ENCODE measurements around the gene NLGN4Y.

Gene NLGN4Y

DNA sequence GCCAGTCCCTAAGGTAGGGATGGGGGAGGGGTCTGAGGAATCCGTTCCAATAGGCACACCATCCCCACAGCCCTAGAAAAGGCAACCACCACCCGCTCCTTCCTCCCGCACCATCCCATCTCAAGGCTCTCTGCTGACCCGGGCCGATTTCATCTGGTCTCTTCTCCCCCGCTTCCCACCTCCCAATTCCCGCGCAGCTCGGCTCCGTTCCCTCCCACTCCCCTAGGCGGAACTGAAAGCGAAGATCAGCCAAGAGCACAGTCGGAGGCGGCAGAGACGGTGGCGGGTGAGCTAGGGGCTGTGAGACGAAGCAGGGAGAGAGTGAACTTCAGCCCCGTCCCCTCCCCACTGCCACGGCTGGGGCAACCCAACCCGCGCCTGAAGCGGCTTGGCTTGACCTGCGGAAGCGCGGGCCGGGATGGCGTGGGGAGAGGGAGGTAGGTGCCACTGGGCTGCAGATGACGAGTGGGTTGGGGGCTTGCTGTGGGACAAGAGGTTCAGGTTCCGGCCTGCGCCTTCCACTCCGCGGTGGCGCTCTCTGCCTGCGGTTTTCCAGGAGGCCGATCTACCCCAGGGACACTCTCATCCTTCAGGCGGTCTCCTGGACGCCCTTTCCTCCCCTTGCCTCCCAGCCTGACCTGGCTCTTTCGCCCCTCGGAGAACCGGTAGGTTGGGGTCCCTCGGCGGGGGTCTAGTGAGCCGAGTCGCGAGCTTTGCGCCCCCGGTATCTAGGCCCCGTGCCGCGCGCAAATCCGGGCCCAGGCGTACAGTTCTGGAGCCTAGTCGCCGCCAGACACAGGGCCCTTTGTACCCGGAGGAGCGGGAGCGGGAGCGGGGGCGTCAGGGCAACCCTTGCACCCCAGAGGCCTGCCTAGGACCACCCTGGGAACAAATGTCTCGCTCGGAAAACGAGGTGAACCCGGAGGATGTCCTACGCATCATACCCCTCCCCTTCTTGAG lies at the start of gene NLGN4Y:
Gene NLGN4Y, plus strand, starts transcription at position 258 of the 960 bp plus-strand sequence. CDS start 97,591 bp downstream, outside the sequence.
- DNase-seq (ENCODE audit: low read depth in 2 of 3, low spot score in 1 of 3) = peak in 1 of 3 donors; percentile 9

DNA sequence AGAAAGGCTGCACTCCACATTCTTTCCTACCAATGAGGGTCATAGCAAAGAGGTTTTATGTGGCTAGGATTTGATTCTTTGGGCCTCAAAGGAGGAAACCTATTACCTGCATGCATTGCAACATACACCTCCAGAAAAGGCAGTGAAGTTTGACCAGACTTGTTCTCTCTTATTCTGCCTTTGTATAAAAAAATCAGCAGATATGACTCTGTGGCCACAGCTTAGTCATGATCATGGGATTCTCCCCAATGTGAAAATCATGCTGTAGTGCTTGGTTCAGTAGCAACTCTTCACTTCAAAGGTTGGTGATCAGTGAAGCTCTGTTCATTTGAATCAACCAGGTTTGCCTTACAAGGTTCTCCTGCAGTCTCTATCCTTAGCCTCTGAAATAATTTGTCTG lies 38.4 kb upstream of the NLGN4Y start:
- no peak for DNase-seq (ENCODE audit: low read depth in 2 of 3, low spot score in 1 of 3)

DNA sequence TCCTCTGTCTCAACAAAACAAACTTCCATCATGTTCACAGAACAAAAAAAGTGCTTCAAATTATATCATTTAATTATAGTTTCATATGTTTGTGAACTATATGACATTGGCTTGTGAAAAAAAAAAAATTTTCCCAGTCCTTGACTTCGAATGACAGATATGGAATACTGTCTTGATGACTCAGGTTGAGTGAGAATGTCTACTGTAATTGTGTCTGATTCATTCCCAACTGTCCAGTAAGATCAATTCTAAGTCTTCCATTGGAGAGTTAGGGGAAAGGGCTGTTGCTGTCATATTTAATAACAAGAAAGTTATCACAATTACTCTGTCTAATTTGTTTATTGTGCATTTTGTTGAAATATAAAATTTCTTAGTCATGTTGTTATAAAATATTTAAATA lies 34.1 kb upstream of the NLGN4Y start:
- no peak for DNase-seq (ENCODE audit: low read depth in 2 of 3, low spot score in 1 of 3)

DNA sequence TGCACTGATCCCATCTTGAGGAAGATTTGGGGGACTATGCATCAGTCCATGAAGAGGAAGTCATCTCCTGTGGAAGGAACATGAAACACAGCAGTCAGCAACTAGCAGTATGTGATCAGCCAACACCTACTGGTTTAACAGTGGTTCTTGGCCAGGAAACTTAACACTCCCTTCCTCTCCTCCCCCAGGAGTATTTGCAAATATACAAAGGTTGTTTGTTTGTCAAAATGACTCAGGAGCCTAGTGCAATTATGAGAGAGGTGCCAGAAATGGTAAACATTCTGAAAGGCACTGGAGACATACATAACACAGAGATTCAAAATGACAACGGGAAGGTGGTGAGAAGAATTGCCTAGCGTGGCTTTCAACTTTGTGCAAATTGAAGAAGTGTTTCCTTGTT lies 26.3 kb upstream of the NLGN4Y start:
- no peak for DNase-seq (ENCODE audit: low read depth in 2 of 3, low spot score in 1 of 3)

DNA sequence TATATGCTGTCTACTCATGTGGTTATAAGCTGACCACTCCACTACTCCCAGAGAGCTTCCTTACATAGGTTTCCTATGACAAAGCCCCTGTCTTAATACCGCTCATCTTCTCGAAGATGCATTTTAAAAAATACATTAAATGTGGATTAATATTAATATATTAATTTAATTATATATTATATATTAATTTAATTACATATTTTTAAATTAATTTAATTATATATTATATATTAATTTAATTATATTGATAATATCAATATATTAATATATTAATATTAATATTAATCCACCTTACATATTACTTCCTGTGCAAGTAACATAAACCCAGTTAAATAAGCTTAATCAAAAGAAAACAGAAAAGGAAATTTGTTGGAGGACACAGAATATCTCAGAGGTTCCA lies 19.7 kb upstream of the NLGN4Y start:
- DNase-seq (ENCODE audit: low read depth in 2 of 3, low spot score in 1 of 3) = no peak

DNA sequence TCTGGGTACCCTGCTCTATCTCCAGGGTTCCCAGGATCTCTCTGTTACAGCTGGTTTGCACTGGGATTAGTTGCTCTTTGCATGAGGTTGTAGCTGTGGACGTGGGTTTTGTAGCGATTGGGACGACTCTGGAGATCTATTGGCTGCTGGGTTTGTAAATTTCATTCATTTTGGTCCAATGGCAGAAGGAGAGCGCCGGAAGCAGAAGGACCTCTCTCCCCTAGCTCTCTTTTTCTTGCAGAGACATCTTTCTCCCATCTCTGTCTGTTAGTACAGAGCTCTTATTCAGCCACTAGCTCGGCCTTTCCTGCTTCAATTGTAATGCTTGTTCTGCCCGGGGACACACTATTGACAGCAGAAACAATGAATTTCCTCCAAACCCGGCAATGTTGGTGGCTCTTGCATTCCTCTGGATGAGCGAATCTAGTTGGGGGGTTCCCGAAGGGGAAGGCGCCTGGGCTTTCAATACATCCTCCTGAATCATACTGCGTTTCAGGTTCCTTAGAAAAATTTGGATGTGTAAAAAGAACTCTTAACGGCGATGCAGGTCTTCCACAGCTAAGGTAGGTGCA lies 1.9 kb upstream of the NLGN4Y start:
- no peak for DNase-seq (ENCODE audit: low read depth in 2 of 3, low spot score in 1 of 3)

DNA sequence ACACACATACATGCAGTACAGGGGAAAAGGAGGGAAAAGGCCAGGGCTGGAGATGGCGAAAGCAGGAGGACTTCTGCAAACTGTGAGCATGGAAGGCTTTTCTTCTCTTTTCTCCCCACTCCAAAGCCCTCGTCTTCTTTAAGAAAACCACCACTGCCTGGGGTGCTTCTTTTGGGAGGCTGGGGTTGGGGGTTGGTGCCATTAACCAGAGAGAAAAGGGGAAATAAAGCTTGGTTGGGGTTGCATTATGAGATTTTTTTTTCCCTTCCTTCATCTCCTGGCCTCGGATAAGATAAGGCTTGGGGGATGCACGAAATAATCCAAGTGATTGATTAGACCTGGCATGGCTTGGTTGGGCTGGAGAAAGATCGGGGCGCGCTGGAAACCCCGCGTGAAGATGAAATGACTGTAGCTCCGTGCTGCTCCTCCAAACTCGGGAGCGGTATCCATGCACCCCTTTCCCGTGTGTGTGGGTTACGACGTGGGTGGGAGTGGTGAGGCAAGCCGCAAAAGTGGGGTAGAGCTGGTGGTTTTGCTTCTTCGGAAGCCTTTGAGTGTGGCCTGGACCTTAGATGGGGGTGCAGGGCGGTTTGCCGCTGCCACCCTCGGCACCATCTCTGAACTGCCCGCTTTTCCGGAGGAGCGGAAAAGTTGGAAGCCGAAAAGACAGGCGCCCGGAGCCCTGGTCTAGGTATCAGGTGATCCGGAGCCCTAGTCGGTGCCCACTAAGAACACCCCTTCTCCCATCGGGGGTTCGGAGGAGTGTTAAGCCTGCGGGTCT lies 648 bp upstream of the NLGN4Y start:
- DNase-seq (ENCODE audit: low read depth in 2 of 3, low spot score in 1 of 3) = no peak

DNA sequence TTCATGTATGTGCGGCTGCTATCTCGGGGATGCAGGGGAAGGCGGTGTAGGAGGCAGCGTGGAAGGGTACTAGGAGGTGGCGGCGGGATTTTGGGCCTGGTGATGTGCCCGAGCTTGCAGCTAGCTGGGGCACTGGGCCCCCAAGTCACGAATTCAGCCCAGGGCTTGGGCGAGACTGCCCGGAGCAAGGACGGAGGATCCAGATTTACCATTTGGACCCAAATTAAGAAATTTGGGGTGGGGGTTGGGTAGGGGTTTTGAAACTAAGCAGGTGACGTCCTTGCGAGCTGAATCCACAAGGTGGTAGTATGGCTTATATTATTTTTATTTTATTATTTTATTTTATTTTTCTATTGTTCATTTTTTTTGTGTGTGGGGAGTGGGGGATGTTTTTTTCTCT lies 986 bp downstream of the NLGN4Y start:
- no peak for DNase-seq (ENCODE audit: low read depth in 2 of 3, low spot score in 1 of 3)

DNA sequence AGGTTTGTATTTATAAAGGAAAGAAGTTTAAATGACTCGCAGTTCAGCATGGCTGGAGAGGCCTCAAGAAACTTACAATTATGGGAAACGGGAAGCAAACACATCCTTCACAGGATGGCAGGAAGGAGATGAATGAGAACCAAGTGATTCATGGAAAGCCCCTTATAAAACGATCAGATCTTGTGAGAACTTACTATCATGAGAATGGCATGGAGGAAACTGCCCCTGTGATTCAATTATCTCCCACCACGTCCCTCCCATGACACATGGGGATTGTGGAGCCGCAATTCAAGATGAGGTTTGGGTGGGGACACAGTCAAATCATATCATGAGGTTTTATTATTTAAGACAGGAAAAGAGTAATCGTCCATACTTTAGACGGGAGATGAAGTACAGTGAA lies 4.0 kb downstream of the NLGN4Y start:
- no peak for DNase-seq (ENCODE audit: low read depth in 2 of 3, low spot score in 1 of 3)

DNA sequence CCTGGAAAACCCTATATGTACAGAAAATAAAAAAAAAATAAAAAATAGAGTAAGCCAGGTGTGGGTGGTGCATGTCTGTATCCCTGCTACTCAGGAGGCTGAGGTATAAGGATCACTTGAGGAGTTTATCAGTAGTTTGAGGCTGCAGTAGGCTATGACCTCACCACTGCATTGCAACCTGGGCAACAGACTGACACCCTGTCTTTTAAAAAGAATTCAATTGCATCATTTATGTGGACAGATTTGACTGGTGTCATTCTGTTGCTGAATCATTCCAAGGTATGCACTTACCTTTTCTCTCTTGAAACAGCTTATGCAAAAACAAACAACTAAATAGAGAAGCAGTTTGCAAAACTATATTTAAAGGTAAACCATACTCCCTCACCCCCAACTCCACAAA lies 12.4 kb downstream of the NLGN4Y start:
- DNase-seq (ENCODE audit: low read depth in 2 of 3, low spot score in 1 of 3) = no peak

DNA sequence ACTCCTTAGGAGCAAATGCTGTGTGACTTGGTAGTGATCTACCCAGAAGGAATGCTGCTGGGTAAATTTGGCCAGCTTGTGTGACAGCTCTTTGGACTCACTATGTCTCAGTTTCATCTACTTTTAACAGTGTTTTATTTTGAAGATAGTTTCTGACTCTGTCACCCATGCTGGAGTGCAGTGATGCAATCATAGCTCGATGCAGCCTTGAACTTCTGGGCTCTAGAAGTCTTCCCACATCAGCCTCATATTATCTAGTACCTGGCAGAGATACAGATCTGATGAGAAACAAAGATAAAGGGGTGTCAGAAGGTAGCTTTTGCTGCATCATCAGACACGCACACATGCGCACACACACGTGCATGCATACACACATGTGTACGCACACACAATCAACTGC lies 19.2 kb downstream of the NLGN4Y start:
- DNase-seq (ENCODE audit: low read depth in 2 of 3, low spot score in 1 of 3) = no peak

DNA sequence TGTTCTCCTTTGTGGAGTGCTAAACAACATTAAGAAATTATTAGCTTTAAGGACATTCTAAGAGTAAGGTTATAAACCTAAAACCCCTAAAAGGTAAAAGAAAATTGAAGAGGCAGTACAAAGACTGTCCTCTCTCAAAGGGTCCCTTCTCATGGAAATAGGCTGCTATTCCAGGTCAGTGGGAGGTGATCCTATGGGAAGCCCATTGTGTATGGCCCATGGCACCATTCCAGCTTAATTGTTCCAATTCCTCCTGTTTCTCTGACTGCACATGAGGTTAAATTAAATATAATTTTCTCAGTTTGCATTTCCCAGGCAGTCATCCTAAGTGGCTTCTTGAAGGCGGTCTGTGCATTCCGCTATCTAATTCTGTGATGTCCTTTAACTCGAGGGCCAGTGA lies 57.0 kb downstream of the NLGN4Y start:
- DNase-seq (ENCODE audit: low read depth in 2 of 3, low spot score in 1 of 3) = no peak

DNA sequence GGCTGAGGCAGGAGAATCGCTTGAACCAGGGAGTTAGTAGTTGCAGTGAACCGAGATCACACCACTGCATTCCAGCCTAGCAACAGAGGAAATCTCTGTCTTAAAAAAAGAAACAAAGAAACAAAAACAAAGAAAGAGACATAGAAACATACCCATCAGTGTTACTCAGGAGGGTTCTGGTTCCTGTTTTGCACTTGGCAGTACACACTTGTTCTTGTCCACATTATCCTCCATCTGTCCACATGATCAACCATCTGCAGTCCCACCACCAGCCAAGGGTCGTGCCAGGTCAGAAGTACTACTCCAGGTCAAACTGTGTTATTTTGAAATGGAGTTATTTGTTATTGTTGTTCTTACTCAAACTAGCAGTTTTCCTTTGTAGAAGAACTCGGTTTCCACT lies 62.4 kb downstream of the NLGN4Y start:
- DNase-seq (ENCODE audit: low read depth in 2 of 3, low spot score in 1 of 3) = no peak

DNA sequence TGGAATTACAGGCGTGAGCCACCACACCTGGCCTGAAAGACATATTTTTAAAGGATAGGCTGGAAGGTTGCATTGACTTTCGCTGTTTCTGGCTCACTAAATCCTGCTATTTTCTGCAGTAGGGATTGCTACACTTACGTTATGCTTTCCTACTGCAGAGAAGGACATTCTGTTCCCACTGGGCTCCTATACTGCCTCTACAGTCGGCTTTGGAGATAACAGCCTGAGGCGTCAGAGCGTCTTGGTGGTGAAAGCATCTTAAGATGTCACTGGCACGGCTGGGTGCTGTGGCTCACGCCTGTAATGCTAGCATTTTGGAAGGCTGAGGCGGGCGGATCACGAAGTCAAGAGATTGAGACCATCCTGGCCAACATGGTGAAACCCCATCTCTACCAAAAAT lies 77.0 kb downstream of the NLGN4Y start:
- DNase-seq (ENCODE audit: low read depth in 2 of 3, low spot score in 1 of 3) = no peak

DNA sequence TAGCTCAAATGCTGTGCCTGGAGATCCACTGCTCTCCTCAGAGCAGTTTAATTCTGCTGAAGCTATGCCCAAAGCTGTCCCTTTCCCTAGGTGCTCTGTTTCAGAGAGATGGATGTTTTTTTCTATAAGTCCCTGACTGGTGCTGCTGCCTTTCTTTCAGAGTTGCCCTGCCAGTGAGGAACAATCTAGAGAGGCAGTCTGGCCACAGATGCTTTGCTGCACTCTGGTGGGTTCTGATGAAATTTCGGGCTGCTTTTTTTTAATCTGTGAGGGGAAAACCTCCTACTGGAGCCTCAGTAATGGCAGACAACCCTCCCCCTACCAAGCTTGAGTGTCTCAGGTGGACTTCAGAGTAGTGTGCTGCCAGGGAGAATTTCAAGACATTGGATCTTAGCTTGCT lies 93.3 kb downstream of the NLGN4Y start:
- DNase-seq (ENCODE audit: low read depth in 2 of 3, low spot score in 1 of 3) = no peak

DNA sequence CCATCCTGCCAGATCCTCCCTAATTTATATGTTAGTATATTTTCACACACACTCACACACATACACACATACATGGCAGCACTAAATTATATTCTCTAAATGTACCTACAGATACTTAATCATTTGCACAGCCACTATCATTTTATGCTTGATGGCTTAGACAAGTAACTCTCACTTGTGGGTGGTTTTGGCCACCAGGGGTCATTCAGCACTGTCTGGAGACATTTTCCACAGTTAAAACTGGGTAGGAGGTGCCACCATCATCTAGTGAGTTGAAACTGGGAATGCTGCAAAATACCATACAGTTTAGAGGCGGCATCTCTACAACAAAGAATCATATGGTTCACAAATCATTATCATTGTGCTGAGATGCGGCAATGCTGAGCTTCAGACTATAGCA lies 94.2 kb downstream of the NLGN4Y start:
- DNase-seq (ENCODE audit: low read depth in 2 of 3, low spot score in 1 of 3) = no peak

DNA sequence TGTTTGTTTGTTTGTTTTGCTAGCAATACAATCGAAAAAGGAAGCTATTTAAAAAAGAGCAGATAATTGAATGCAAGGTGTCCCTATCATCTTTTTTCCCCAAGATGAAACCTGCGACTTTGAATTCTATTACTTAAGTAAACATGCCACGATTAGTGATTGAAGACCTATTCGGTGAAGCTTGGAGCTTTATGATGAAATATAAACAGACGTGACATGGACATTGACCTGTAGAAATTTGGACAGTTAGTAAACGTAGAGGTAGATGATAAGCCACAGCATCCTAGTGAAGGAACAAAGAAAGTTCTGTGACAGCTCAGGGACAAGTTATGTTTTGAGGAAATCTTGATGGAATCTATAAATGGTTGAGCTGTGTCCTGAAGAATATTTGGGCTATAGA lies 103.9 kb downstream of the NLGN4Y start:
- no peak for DNase-seq (ENCODE audit: low read depth in 2 of 3, low spot score in 1 of 3)

DNA sequence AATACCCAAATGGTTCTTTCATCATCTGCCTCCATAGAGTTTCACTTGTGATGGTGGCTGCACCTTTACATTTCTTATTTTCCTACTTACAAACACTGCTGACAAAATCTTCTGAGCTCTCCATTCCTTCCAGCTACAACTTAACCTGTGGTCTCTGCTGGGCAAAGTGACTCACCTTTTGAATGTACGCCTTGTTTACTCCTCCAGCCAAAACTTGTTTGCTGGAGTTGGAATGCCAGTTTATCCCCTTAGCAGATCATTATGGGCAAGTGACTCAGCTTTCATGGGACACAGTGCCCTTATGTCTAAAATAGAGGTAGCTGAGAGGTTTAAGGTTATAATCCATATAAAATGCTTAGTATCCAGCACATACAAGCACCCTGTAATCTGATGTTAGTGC lies 107.3 kb downstream of the NLGN4Y start:
- no peak for DNase-seq (ENCODE audit: low read depth in 2 of 3, low spot score in 1 of 3)

DNA sequence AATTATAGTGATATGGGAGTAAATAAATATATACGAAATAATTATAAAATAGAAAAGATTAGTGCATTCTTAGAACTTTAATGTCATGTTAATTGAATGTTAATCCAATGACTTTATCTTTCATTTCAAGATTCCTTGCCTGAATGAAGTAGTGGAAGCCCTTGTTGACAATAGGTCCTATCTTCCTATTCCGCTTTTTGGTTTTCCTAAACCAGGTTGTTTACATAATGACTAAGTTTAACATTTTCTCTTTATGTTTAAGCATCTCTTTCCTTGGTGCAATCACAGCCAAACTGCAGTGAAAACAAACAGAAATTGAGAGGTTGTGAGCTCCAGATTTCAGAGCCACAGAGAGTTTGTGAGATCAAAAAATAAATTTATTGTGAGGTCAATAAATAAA lies 109.4 kb downstream of the NLGN4Y start:
- no peak for DNase-seq (ENCODE audit: low read depth in 2 of 3, low spot score in 1 of 3)

DNA sequence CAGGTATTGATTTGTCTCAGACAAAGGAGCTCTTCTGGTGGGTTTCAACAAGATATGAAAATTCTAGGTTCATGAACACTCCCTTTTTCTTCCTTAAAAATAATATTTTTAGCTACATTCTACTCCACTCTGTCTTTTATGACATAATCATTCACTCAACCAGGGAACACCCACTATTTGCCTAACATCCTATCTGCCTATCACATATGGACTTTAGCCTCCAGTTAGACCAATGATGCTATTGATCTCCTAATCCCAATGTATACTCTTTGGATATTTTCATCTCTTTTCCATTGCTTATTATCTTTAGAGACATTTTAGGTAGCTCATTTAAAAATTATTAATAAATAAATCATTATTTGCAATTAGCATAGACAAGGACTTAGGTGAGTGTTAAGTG lies 110.6 kb downstream of the NLGN4Y start:
- no peak for DNase-seq (ENCODE audit: low read depth in 2 of 3, low spot score in 1 of 3)

DNA sequence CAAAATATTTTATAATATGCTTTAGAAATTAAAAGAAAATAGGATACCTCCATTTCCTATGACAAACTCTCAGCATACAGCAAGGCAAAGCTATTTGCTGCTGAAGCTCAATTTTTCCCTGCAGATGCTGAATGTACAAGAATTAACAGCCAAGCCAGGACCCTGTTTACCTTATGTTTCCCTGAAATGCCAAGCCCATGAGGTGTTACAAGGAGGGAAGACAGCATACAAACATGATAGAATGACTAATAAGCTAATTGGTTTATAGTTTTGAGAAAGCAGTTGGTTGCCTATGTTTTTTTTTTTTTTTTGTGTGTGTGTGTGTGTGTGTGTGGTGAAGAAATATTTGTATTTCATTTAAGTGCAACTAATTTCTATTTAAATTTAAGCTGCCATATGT lies 113.2 kb downstream of the NLGN4Y start:
- DNase-seq (ENCODE audit: low read depth in 2 of 3, low spot score in 1 of 3) = no peak

DNA sequence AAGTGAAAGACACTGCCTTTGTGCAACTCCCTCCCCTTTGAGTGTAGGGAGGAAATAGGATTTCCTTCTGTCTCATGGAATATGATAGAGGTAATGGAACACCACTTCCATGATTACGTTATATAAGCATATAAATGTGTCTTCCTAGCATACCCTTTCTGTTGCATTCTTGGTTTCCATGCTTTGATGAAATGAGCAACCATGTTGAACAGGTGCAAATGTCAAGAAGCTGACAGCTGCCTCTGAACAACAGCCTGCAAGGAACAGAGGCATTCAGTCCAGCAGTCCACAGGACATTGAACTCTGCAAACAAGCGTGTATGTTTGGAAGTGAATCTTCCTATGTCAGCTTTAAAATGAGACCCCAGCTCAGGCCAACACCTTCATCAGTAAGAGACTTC lies 117.5 kb downstream of the NLGN4Y start:
- DNase-seq (ENCODE audit: low read depth in 2 of 3, low spot score in 1 of 3) = no peak
